Subcutaneous adipose tissue (tissue), 4 donors: Measurements from ENCODE around the gene LRCH1. TPM values are rescaled to one million over a fixed set of nuclear protein-coding genes. Genes with fewer than 3 reads are reported as not detected.

Experiments used
- CTCF ChIP-seq: fragments of 450-650 bp; IDR thresholded peaks from one replicate; pipeline ENCODE4 v1.5.1; 2016; ENCODE audit warnings: low read depth, mild to moderate bottlenecking, control low read depth, antibody characterized with exemption, moderate library complexity
- total RNA-seq, 4 donors: library from RNA; depleted of rRNA; stranded (reverse); fragments of >200 nt; gene quantifications; one replicate each; pipeline ENCODE4 v1.1.0, GENCODE V29; 2016

The LRCH1 gene
- total RNA-seq, 4 donors from 2014 or later: 18.9 to 27.5 (median 25.7) TPM

GRCh38 chr13:46654951-46655350 lies 102.0 kb downstream of the LRCH1 start:
- TF ChIP-seq CTCF: no peak

- no peak for TF ChIP-seq CTCF
Measured at GRCh38 chr13:46655377-46656180, 102.6 kb downstream of the LRCH1 start.

GRCh38 chr13:46656786-46657185 lies 103.8 kb downstream of the LRCH1 start:
- no peak for TF ChIP-seq CTCF

- no peak for TF ChIP-seq CTCF
Measured at GRCh38 chr13:46659413-46660065, 106.6 kb downstream of the LRCH1 start.

GRCh38 chr13:46660416-46660815 lies 107.4 kb downstream of the LRCH1 start:
- no peak for TF ChIP-seq CTCF

GRCh38 chr13:46660857-46661256 lies 107.9 kb downstream of the LRCH1 start:
- TF ChIP-seq CTCF: no peak

GRCh38 chr13:46662690-46663089 lies 109.7 kb downstream of the LRCH1 start:
- TF ChIP-seq CTCF: no peak
